K562 (cell line): ENCODE measurements around the gene PCBP2. TPM values are rescaled to one million over a fixed set of nuclear protein-coding genes. Genes with fewer than 3 reads are reported as not detected.

Experiments
- ARID3A ChIP-seq: IDR thresholded peaks from 2 replicates; pipeline ENCODE4 v1.6.1; 2012; ENCODE audit warnings: low read depth, low read length, improper control_type of control experiment, borderline replicate concordance
- ATF6 ChIP-seq: sonication (generic); formaldehyde crosslinking; IDR thresholded peaks from 2 replicates; pipeline ENCODE4 v1.4.0; 2020; ENCODE audit warnings: mild to moderate bottlenecking, missing genetic modification reagents
- ATF7 ChIP-seq: fragments of 450-650 bp; IDR thresholded peaks from 2 replicates; pipeline ENCODE4 v1.7.1; 2014; ENCODE audit warnings: mild to moderate bottlenecking, moderate library complexity
- BHLHE40 ChIP-seq: IDR thresholded peaks from 2 replicates; pipeline ENCODE4 v1.6.1; 2011; ENCODE audit warnings: low read length, improper control_type of control experiment
- HBP1 ChIP-seq: fragments of 450-650 bp; formaldehyde crosslinking; IDR thresholded peaks from 2 replicates; pipeline ENCODE4 v1.4.0; 2022; ENCODE audit warnings: missing genetic modification characterization
- HDAC3 ChIP-seq: fragments of 450-650 bp; IDR thresholded peaks from 2 replicates; pipeline ENCODE4 v1.6.1; 2018; ENCODE audit warnings: borderline replicate concordance, mild to moderate bottlenecking, moderate library complexity; ENCODE audit not compliant: partially characterized antibody
- HSF4 ChIP-seq: fragments of 250-450 bp; sonication (Bioruptor Pico); IDR thresholded peaks from 2 replicates; pipeline ENCODE4 v2.1.2; 2022; ENCODE audit warnings: mild to moderate bottlenecking, moderate library complexity, borderline replicate concordance
- IRF1 ChIP-seq: sonication (generic); formaldehyde crosslinking; IDR thresholded peaks from 2 replicates; pipeline ENCODE4 v1.8.0; 2022; ENCODE audit warnings: missing genetic modification reagents, mild to moderate bottlenecking, borderline replicate concordance
- MCM3 ChIP-seq: fragments of 450-650 bp; IDR thresholded peaks from 2 replicates; pipeline ENCODE4 v1.6.1; 2016
- RBM14 ChIP-seq: fragments of 200-400 bp; formaldehyde crosslinking; IDR thresholded peaks from 2 replicates; pipeline ENCODE4 v1.6.1; 2018; ENCODE audit warnings: low read depth, mild to moderate bottlenecking, low read length, moderate library complexity, borderline replicate concordance; ENCODE audit not compliant: insufficient read depth
- RFX7 ChIP-seq: fragments of 250-450 bp; sonication (Bioruptor Pico); IDR thresholded peaks from 2 replicates; pipeline ENCODE4 v1.5.1; 2021; ENCODE audit warnings: mild to moderate bottlenecking
- SP2 ChIP-seq: IDR thresholded peaks from 2 replicates; pipeline ENCODE4 v1.6.1; 2011; ENCODE audit warnings: mild to moderate bottlenecking, low read depth, low read length, moderate library complexity; ENCODE audit not compliant: poor library complexity, severe bottlenecking; ENCODE audit errors: extremely low read depth
- TAF1 ChIP-seq: IDR thresholded peaks from 2 replicates; pipeline ENCODE4 v1.6.1; 2011; ENCODE audit warnings: mild to moderate bottlenecking, low read length, moderate library complexity; ENCODE audit not compliant: insufficient read depth, control insufficient read depth, severe bottlenecking; ENCODE audit errors: extremely low read depth
- ZBTB12 ChIP-seq: fragments of 250-450 bp; sonication (Bioruptor Pico); IDR thresholded peaks from 2 replicates; pipeline ENCODE4 v1.4.0; 2020
- ZKSCAN1 ChIP-seq: fragments of 150-350 bp; IDR thresholded peaks from 2 replicates; pipeline ENCODE4 v1.6.1; 2016; ENCODE audit warnings: low read depth, low read length
- ZNF165 ChIP-seq: fragments of 250-450 bp; sonication (Bioruptor Pico); IDR thresholded peaks from 2 replicates; pipeline ENCODE4 v1.4.0; 2020; ENCODE audit warnings: borderline replicate concordance
- ZNF431 ChIP-seq: sonication (generic); formaldehyde crosslinking; IDR thresholded peaks from 2 replicates; pipeline ENCODE4 v1.8.0; 2022; ENCODE audit warnings: mild to moderate bottlenecking, missing genetic modification reagents
- ZNF436 ChIP-seq: fragments of 250-450, 450-650 bp; sonication (Bioruptor Pico); formaldehyde crosslinking; IDR thresholded peaks from 2 replicates; pipeline ENCODE4 v1.7.0; 2020; ENCODE audit warnings: mild to moderate bottlenecking
- ZNF76 ChIP-seq: fragments of 250-450 bp; sonication (Bioruptor Pico); IDR thresholded peaks from 2 replicates; pipeline ENCODE4 v1.4.0; 2020; ENCODE audit warnings: mild to moderate bottlenecking, moderate library complexity, borderline replicate concordance
- polyA plus RNA-seq, 8 experiments: library from polyadenylated mRNA; depleted of rRNA in 4 of 8; stranded (reverse) in 5 of 8; unstranded in 3 of 8; fragments of >200 nt; fragmentation: Nextera tagmentation in 2 of 8; fragmentation: Illumina TruSeq in 1 of 8; extraction: Ambion mirVana in 2 of 8; extraction: Trizol in 1 of 8; gene quantifications; 2 replicates each; pipeline versions ENCODE4 v1.2.1 to v1.2.3, GENCODE V29; 2011 to 2014; ENCODE audit warnings: inconsistent platforms in 1 of 8, missing spikeins in 1 of 8
- total RNA-seq, 7 experiments: library from RNA; depleted of rRNA in 6 of 7; stranded (reverse); fragments of >200 nt in 6 of 7; fragmentation: Illumina TruSeq in 2 of 7; extraction: Trizol in 2 of 7; gene quantifications; 2 replicates each; pipeline versions ENCODE4 v1.2.1 to v1.2.3, GENCODE V29; 2011 to 2021; ENCODE audit warnings: low replicate concordance in 1 of 7

PCBP2 gene
- total and polyA plus RNA-seq, 9 of the 15 experiments (the other 6 are each of a cell fraction or from before 2014, with no cell fraction given): 137 to 831 (median 328) TPM

GRCh38 chr12:53499266-53500141 lies 47.6 kb downstream of the PCBP2 start, which contains the start of gene MAP3K12 (continued):
- TF ChIP-seq ZNF165 (no peak), ARID3A (no peak), RBM14 (no peak), RFX7 (no peak), ATF6 (no peak), HSF4 (no peak), ZNF436 (no peak), ATF7 (no peak), HBP1 (CRISPR knock-in tag) (no peak), IRF1 (CRISPR knock-in tag) (no peak), ZKSCAN1 (no peak), SP2 (no peak), BHLHE40 (0 out of 2 replicates have a peak, but pooled peaks have one; percentile 39), ZBTB12 (no peak), HDAC3 (no peak), TAF1 (no peak), MCM3 (no peak), ZNF76 (CRISPR knock-in tag) (no peak), ZNF431 (CRISPR knock-in tag) (no peak)
